Activated naive CD8-positive, alpha-beta T cell (primary cell): ENCODE data around the gene MFSD8.
A peak's percentile ranks its signal among the peaks of the same experiment; 100 is the strongest.

Experiments
- H3K27ac Mint-ChIP-seq: one replicate; pipeline ENCODE4 v1.8.0; 2021; ENCODE audit warnings: mixed read lengths
- H3K27me3 Mint-ChIP-seq: one replicate; pipeline ENCODE4 v1.8.0; 2021; ENCODE audit warnings: mixed read lengths
- H3K36me3 Mint-ChIP-seq: one replicate; pipeline ENCODE4 v1.8.0; 2021; ENCODE audit warnings: mixed read lengths
- H3K4me1 Mint-ChIP-seq: one replicate; pipeline ENCODE4 v1.8.0; 2021; ENCODE audit warnings: low read depth, mixed read lengths
- H3K4me3 Mint-ChIP-seq: one replicate; pipeline ENCODE4 v1.8.0; 2021; ENCODE audit warnings: mild to moderate bottlenecking, mixed read lengths
- H3K9me3 Mint-ChIP-seq: one replicate; pipeline ENCODE4 v1.8.0; 2021; ENCODE audit warnings: low read depth, mixed read lengths

The MFSD8 gene

DNA sequence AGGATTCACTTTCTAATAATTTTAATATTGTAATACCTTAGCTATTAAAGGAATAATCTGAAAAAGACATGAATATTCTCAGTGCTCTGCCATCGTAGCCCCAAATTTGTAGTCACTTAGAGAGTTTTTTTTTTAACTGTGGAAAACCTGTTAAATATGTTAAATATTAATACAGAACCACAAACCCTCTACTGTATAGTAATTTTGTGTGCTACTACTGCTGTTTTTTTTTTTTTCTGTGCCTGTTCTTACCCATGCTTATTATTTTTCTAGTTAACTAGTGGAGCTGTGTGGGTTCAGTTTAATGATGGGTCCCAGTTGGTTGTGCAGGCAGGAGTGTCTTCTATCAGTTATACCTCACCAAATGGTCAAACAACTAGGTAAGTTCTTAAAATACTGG is 68.4 kb downstream of the MFSD8 start:
- H3K4me3 Mint-ChIP-seq = no peak overlapping the region
- H3K9me3 Mint-ChIP-seq = no peaks in the 10 kb centered on the region
- H3K4me1 Mint-ChIP-seq = no peaks in the 10 kb centered on the region
- H3K27me3 Mint-ChIP-seq = no peaks in the 10 kb centered on the region
- peaks cover 19% of the 10 kb centered on the region for H3K36me3 Mint-ChIP-seq
- no peak overlapping the region for H3K27ac Mint-ChIP-seq

DNA sequence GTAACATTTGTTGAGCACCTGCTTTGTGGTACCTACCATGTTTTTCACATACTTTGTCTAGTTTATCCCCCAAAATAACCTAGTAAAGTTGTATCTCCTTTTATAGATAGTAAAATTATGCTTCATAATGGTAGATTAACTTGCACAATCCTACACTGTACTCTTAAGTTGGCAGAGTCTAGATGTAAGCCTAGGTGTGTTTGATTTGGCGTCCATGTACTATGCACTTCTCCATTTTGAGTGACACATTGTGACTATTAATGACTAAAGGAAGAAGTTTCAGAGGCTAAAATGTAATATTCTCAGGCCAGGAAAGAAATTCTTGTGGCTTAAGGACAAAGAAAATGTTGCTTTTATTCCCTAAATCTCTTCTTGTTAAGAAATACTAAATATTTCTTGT is 68.9 kb downstream of the MFSD8 start:
- no peak overlapping the region for H3K4me3 Mint-ChIP-seq
- no peak overlapping the region for H3K27ac Mint-ChIP-seq
- no peaks in the 10 kb centered on the region for H3K4me1 Mint-ChIP-seq
- H3K27me3 Mint-ChIP-seq = no peaks in the 10 kb centered on the region
- H3K36me3 Mint-ChIP-seq = peaks cover 19% of the 10 kb centered on the region
- H3K9me3 Mint-ChIP-seq = no peaks in the 10 kb centered on the region

DNA sequence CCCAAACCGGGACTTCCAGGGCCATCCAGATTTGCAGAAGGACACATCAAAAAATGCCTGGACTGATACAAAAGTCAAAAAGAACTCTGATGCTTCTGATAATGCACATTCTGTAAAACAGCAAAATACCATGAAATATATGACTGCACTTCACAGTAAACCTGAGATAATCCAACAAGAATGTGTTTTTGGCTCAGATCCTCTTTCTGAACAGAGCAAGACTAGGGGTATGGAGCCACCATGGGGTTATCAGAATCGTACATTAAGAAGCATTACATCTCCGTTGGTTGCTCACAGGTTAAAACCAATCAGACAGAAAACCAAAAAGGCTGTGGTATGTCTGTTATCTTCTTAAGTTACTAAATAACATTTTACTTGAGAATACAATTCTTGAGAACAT is 75.1 kb downstream of the MFSD8 start:
- H3K4me3 Mint-ChIP-seq = no peak overlapping the region
- no peaks in the 10 kb centered on the region for H3K9me3 Mint-ChIP-seq
- no peaks in the 10 kb centered on the region for H3K27me3 Mint-ChIP-seq
- H3K27ac Mint-ChIP-seq = no peak overlapping the region
- H3K36me3 Mint-ChIP-seq = peaks cover 22% of the 10 kb centered on the region
- H3K4me1 Mint-ChIP-seq = no peaks in the 10 kb centered on the region

DNA sequence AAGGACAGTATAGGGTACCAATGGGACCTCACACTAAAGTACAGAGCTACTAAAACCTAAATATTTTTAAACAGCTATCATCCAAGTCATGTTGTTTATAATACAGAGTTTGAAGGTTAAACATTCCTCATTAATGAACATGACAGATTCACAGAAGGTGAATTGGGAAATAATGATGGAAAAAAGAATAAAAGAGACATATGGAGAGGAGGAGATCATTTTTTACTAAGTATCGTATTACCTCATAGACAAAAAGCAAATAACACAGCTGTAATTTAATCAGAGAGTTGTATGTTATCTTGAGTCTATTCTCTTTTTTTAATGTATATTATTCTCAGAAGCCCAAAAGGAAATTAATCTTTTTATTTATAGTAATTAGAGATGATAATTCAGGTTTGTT is 76.4 kb downstream of the MFSD8 start:
- Mint-ChIP-seq H3K27me3 (no peaks in the 10 kb centered on the region), H3K4me1 (no peaks in the 10 kb centered on the region), H3K36me3 (peaks cover 16% of the 10 kb centered on the region), H3K4me3 (no peak overlapping the region), H3K9me3 (no peaks in the 10 kb centered on the region), H3K27ac (no peak overlapping the region)

DNA sequence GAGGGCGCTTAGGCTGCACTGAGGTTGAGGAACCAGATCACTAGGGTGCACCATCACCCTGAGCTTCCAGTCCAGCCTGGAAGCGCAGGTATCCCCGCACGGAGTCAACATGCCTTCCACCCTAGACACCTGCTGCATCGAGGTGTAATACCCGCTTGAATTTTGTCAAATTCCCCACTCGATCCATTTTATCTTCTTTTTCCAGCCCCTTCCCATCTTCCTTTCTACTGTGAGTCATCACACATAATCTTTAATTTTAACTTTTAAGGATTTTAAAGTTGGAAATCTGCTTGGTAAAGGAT is 83.5 kb downstream of the MFSD8 start:
- no peaks in the 10 kb centered on the region for H3K27me3 Mint-ChIP-seq

DNA sequence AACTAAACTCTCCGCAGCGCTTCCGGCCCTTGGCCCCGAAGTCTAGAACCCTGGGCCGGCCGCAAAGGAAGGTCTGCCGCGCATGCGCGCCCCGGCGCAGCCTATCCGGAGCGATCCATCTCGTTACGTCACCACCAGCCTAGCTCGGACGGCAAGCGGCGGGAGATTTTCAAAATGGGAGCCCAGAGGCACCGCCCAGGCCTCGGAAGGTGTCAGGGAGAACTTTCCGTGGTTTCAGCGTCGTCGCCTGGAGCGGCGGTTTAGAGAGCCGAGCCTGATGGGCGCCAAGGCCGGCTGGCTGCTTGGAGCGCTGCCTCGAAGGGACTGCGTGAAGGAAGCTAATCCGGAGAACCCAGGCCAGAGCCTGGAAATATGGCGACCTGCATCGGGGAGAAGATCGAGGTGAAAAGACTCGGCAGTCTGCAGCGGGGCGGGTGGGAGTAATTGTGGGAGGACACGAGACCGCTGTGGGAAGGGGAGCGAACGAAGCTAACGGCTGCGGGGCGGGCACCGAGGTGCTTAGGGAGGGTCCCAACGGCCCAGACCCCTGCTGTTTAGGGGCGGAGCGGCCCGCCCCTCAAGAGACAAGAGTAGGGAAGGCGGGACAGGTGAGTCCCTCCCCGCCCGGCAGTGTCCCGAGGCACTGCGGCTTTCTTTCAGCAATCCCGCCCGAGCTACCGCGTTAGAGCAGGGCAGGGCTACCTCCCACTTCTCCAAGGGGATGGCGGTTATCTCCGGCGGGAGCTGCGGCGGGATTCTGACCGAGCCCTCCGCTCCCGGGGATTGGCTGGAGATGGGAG is 84.0 kb downstream of the MFSD8 start, which contains the start of gene PLK4:
Gene PLK4 (plus strand): TSS at position 131 of the 800 bp plus-strand sequence. CDS start 242 bp downstream, at position 373.
- Mint-ChIP-seq H3K27ac (peak within 1 kb of the TSS; percentile 97), H3K36me3 (peaks cover 4% of the 10 kb centered on the region), H3K4me1 (peaks cover 23% of the 10 kb centered on the region), H3K27me3 (no peaks in the 10 kb centered on the region), H3K4me3 (peak within 1 kb of the TSS; percentile 98), H3K9me3 (no peaks in the 10 kb centered on the region)

More for the DNA sequence above, 83.5 kb downstream of the MFSD8 start:
- H3K36me3 Mint-ChIP-seq = peaks cover 9% of the 10 kb centered on the region
- peaks cover 23% of the 10 kb centered on the region for H3K4me1 Mint-ChIP-seq
- peak overlapping the region; percentile 34 for H3K27ac Mint-ChIP-seq
- H3K4me3 Mint-ChIP-seq = peak overlapping the region; percentile 98
- no peaks in the 10 kb centered on the region for H3K9me3 Mint-ChIP-seq

DNA sequence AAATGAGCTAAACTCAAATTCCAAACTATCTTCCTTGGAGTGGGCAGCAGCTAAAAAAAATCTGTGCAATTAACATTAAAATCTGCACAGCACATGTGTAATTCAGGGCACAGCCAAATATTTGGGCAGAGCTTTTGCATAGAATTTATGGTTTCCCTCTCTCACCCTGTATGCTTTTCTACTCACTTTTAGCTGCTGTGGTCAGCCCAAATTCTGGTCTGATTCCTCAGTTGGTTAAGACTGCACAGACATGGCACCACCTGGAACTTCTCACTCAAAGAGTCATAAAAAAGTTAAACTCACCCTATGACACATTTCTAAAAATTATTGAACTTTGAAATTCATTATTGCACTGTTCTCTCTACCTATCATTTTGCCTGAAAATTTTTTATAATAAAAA is 89.2 kb downstream of the MFSD8 start:
- no peak overlapping the region for H3K4me3 Mint-ChIP-seq
- H3K36me3 Mint-ChIP-seq = peaks cover 11% of the 10 kb centered on the region
- H3K27me3 Mint-ChIP-seq = no peaks in the 10 kb centered on the region
- H3K27ac Mint-ChIP-seq = no peak overlapping the region
- H3K9me3 Mint-ChIP-seq = no peaks in the 10 kb centered on the region
- peaks cover 16% of the 10 kb centered on the region for H3K4me1 Mint-ChIP-seq

DNA sequence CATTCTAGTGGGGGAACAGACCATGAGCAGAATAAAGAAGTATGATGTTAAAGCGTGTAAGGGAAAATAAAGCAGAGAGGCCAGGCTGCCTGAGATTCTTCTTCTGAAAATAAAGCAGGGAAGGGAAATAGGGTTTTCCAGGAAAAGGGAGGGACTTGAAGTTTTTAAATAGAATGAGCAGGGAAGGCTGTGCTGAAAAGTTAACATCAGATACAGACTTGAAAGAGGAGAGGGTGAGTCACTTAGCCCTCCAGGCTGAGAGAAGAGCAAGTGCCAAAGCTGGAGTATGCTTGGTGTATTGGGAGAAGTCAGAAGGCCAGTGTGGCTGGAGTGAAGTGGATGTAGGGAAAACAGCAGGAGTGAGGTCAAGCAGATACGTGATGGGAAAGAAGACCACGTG is 94.3 kb downstream of the MFSD8 start:
- H3K4me1 Mint-ChIP-seq = no peaks in the 10 kb centered on the region
- H3K27me3 Mint-ChIP-seq = no peaks in the 10 kb centered on the region
- H3K27ac Mint-ChIP-seq = no peak overlapping the region
- H3K4me3 Mint-ChIP-seq = no peak overlapping the region
- no peaks in the 10 kb centered on the region for H3K9me3 Mint-ChIP-seq
- H3K36me3 Mint-ChIP-seq = peaks cover 9% of the 10 kb centered on the region

DNA sequence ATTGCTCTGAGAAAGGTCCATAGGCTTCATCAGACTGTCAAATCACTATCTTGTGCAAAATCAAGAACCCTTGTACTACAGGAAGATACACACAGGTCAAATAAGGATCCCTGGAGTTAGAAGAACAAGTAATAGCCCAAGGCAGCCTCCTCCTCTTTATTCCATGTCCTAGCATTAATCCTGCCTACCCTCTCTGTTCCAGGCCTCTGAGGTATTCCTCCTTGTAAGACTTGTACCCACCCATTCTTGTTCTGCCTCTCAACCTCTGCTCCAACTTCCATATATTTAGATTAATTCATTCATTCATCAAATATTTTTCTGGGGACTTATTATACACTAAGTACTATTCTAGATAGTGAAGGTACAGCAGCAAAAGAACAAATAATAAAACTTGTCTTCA is 94.7 kb downstream of the MFSD8 start:
- H3K4me3 Mint-ChIP-seq = no peak overlapping the region
- no peaks in the 10 kb centered on the region for H3K27me3 Mint-ChIP-seq
- no peaks in the 10 kb centered on the region for H3K4me1 Mint-ChIP-seq
- H3K9me3 Mint-ChIP-seq = no peaks in the 10 kb centered on the region
- H3K27ac Mint-ChIP-seq = no peak overlapping the region
- peaks cover 6% of the 10 kb centered on the region for H3K36me3 Mint-ChIP-seq

DNA sequence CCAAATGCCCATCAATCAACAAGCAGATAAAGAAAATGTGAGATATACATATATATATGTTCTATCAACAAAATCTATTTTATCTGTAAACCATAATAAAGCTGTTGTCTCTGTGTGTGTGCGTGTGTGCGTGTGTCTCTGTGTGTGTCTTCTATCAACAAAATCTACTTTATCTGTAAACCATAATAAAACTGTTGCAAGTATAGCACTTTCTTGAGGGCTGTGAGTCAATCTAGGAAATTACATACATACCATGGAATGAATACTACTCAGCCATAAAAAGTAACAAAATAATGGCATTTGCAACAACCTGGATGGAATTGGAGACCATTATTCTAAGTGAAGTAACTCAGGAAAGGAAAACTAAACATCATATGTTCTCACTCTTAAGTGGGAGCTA is 96.8 kb downstream of the MFSD8 start:
- Mint-ChIP-seq H3K27ac (no peak overlapping the region), H3K4me3 (no peak overlapping the region), H3K9me3 (no peaks in the 10 kb centered on the region), H3K4me1 (no peaks in the 10 kb centered on the region), H3K36me3 (peaks cover 3% of the 10 kb centered on the region), H3K27me3 (no peaks in the 10 kb centered on the region)
